H9 (cell line): ENCODE measurements around the gene ITIH2. TPM values are rescaled to one million over a fixed set of nuclear protein-coding genes. Genes with fewer than 3 reads are reported as not detected.

Source experiments
- DNase-seq: peaks from one replicate; pipeline ENCODE4 v3.0.0-alpha.2; 2017
- H2AFZ ChIP-seq: one replicate; pipeline ENCODE4 v1.6.1; 2013; ENCODE audit warnings: mild to moderate bottlenecking, low read length, control low read depth, moderate library complexity
- H2AK5ac ChIP-seq: 2 replicates; pipeline ENCODE4 v1.6.1; 2013; ENCODE audit warnings: low read length, control low read depth, mixed read lengths; ENCODE audit not compliant: insufficient read length
- H2BK120ac ChIP-seq: one replicate; pipeline ENCODE4 v1.6.1; 2013; ENCODE audit warnings: low read depth, mild to moderate bottlenecking, low read length, control low read depth, inconsistent platforms; ENCODE audit not compliant: poor library complexity, severe bottlenecking
- H2BK12ac ChIP-seq: 2 replicates; pipeline ENCODE4 v1.6.1; 2013; ENCODE audit warnings: low read length, control low read depth, mixed read lengths, low read depth; ENCODE audit not compliant: insufficient read length
- H2BK15ac ChIP-seq: 2 replicates; pipeline ENCODE4 v1.6.1; 2013; ENCODE audit warnings: low read depth, low read length, control low read depth
- H2BK20ac ChIP-seq: one replicate; pipeline ENCODE4 v1.6.1; 2013; ENCODE audit warnings: low read depth, mild to moderate bottlenecking, low read length, control low read depth, inconsistent platforms; ENCODE audit not compliant: poor library complexity, severe bottlenecking
- H2BK5ac ChIP-seq: 2 replicates; pipeline ENCODE4 v1.6.1; 2013; ENCODE audit warnings: low read length, control low read depth, mixed read lengths; ENCODE audit not compliant: insufficient read length
- H3K14ac ChIP-seq: 2 replicates; pipeline ENCODE4 v1.6.1; 2013; ENCODE audit warnings: low read length, control low read depth; ENCODE audit not compliant: insufficient read depth
- H3K18ac ChIP-seq: 2 replicates; pipeline ENCODE4 v1.6.1; 2013; ENCODE audit warnings: low read depth, mild to moderate bottlenecking, mixed read lengths, low read length, control low read depth; ENCODE audit not compliant: insufficient read length
- H3K23ac ChIP-seq: 2 replicates; pipeline ENCODE4 v1.6.1; 2013; ENCODE audit warnings: low read length, control low read depth, mixed read lengths, low read depth; ENCODE audit not compliant: insufficient read length
- H3K23me2 ChIP-seq: 2 replicates; pipeline ENCODE4 v1.6.1; 2013; ENCODE audit warnings: low read depth, mild to moderate bottlenecking, mixed read lengths, low read length, control low read depth; ENCODE audit not compliant: insufficient read length, poor library complexity, severe bottlenecking
- H3K27ac ChIP-seq: 2 replicates; pipeline ENCODE4 v1.5.1; 2013; ENCODE audit warnings: low read length, control low read depth, mixed read lengths, low read depth; ENCODE audit not compliant: insufficient read length
- H3K27me3 ChIP-seq: 2 replicates; pipeline ENCODE4 v1.6.1; 2013; ENCODE audit warnings: low read length, control low read depth, inconsistent platforms; ENCODE audit not compliant: insufficient read depth
- H3K4ac ChIP-seq: 2 replicates; pipeline ENCODE4 v1.6.1; 2013; ENCODE audit warnings: low read depth, mild to moderate bottlenecking, control low read depth, inconsistent platforms, low read length, moderate library complexity
- H3K4me1 ChIP-seq: 2 replicates; pipeline ENCODE4 v1.6.1; 2013; ENCODE audit warnings: low read length, control low read depth, inconsistent platforms; ENCODE audit not compliant: insufficient read depth
- H3K4me2 ChIP-seq: 2 replicates; pipeline ENCODE4 v1.6.1; 2013; ENCODE audit warnings: low read length, control low read depth, mixed read lengths; ENCODE audit not compliant: insufficient read length, insufficient read depth
- H3K56ac ChIP-seq: 2 replicates; pipeline ENCODE4 v1.6.1; 2013; ENCODE audit warnings: low read depth, mild to moderate bottlenecking, mixed read lengths, low read length, control low read depth; ENCODE audit not compliant: insufficient read length
- H3K79me1 ChIP-seq: 2 replicates; pipeline ENCODE4 v1.6.1; 2013; ENCODE audit warnings: low read depth, mild to moderate bottlenecking, moderate library complexity, low read length, control low read depth, inconsistent platforms; ENCODE audit not compliant: insufficient read depth, poor library complexity, severe bottlenecking
- H3K79me2 ChIP-seq: 2 replicates; pipeline ENCODE4 v1.6.1; 2013; ENCODE audit warnings: low read length, control low read depth, inconsistent platforms; ENCODE audit not compliant: insufficient read depth
- H3K9ac ChIP-seq: 2 replicates; pipeline ENCODE4 v1.6.1; 2013; ENCODE audit warnings: low read length, control low read depth, mixed read lengths; ENCODE audit not compliant: insufficient read length; ENCODE audit errors: extremely low read depth
- H3K9me3 ChIP-seq: one replicate; pipeline ENCODE4 v1.6.1; 2013; ENCODE audit warnings: low read depth, low read length, inconsistent platforms; ENCODE audit not compliant: control insufficient read depth
- H3T11ph ChIP-seq: one replicate; pipeline ENCODE4 v1.6.1; 2013; ENCODE audit warnings: mild to moderate bottlenecking, low read length, control low read depth, inconsistent platforms
- H4K20me1 ChIP-seq: one replicate; pipeline ENCODE4 v1.6.1; 2013; ENCODE audit not compliant: control insufficient read depth, insufficient read length, insufficient read depth
- H4K5ac ChIP-seq: 2 replicates; pipeline ENCODE4 v1.6.1; 2013; ENCODE audit warnings: low read depth, mild to moderate bottlenecking, mixed read lengths, low read length, control low read depth; ENCODE audit not compliant: insufficient read length
- H4K8ac ChIP-seq: replicated peaks from 2 replicates; pipeline ENCODE4 v1.6.1; 2013; ENCODE audit warnings: low read length, control low read depth, mixed read lengths, low read depth; ENCODE audit not compliant: insufficient read length
- H4K91ac ChIP-seq: 2 replicates; pipeline ENCODE4 v1.6.1; 2013; ENCODE audit warnings: low read depth, mild to moderate bottlenecking, moderate library complexity, mixed read lengths, low read length, control low read depth; ENCODE audit not compliant: insufficient read length
- H3K27ac Mint-ChIP-seq, 3 experiments: 2 replicates in 2 of 3; 3 replicates in 1 of 3; pipeline ENCODE4 v1.8.0; 2020 to 2021; ENCODE audit warnings: mixed read lengths in 3 of 3, mild to moderate bottlenecking in 1 of 3, moderate library complexity in 1 of 3
- H3K27me3 Mint-ChIP-seq: 2 replicates; pipeline ENCODE4 v1.8.0; 2021; ENCODE audit warnings: low read depth, mild to moderate bottlenecking, moderate library complexity, mixed read lengths
- H3K36me3 Mint-ChIP-seq, 3 experiments: 2 replicates in 2 of 3; 3 replicates in 1 of 3; pipeline ENCODE4 v1.8.0; 2020 to 2021; ENCODE audit warnings: low read depth in 3 of 3, mixed read lengths in 3 of 3; ENCODE audit not compliant: insufficient read depth in 1 of 3
- H3K4me1 Mint-ChIP-seq, 2 experiments: 2 replicates each; pipeline ENCODE4 v1.8.0; 2020; ENCODE audit warnings: mixed read lengths in 2 of 2
- H3K4me3 Mint-ChIP-seq, 2 experiments: 2 replicates in 1 of 2; 3 replicates in 1 of 2; pipeline ENCODE4 v1.8.0; 2020 to 2021; ENCODE audit warnings: mild to moderate bottlenecking in 2 of 2, mixed read lengths in 2 of 2, moderate library complexity in 1 of 2
- H3K9me3 Mint-ChIP-seq, 2 experiments: 2 replicates in 1 of 2; 3 replicates in 1 of 2; pipeline ENCODE4 v1.8.0; 2020; ENCODE audit warnings: mild to moderate bottlenecking in 2 of 2, mixed read lengths in 2 of 2, moderate library complexity in 1 of 2
- CTCF ChIP-seq: fragments of 200-600 bp; sonication (generic); conservative IDR thresholded peaks from 3 replicates; pipeline ENCODE4 v1.8.0; 2021; ENCODE audit warnings: antibody characterized with exemption, mild to moderate bottlenecking
- WGBS: extraction: QIAGEN DNeasy Blood & Tissue Kit; methylation state at CpG from one replicate; pipeline ENCODE4 v1.1.7; 2013; ENCODE audit warnings: missing lambda C conversion rate, low lambda C conversion rate, mixed read lengths; ENCODE audit not compliant: insufficient read length; ENCODE audit errors: extremely low coverage; 5-methylcytosine and 5-hydroxymethylcytosine counted together
- total RNA-seq: library from RNA; stranded (reverse); gene quantifications from 2 replicates; pipeline ENCODE4 v1.2.1, GENCODE V29; 2021

ITIH2 gene
- total RNA-seq, 1 experiment from 2014 or later: not detected

- WGBS: 100% methylated on average over 6 of the region's 18 CpGs
- no peak overlapping the region for H3K27ac ChIP-seq
- no peak overlapping the region for H2BK5ac ChIP-seq
- H2BK15ac ChIP-seq: no peak overlapping the region
- no peak overlapping the region for H2AK5ac ChIP-seq
- no peak overlapping the region for H4K91ac ChIP-seq
- no peak overlapping the region for H3T11ph ChIP-seq
- H2AFZ ChIP-seq: no peak overlapping the region
- H2BK20ac ChIP-seq: no peak overlapping the region
- no peaks in the 10 kb centered on the region for H3K36me3 Mint-ChIP-seq
- no peak for TF ChIP-seq CTCF
- H3K9ac ChIP-seq: no peak overlapping the region
- no peaks in the 10 kb centered on the region for H3K9me3 ChIP-seq
- no peak overlapping the region for H4K5ac ChIP-seq
- H3K4me2 ChIP-seq: no peak overlapping the region
- H3K4me1 Mint-ChIP-seq: peaks cover 2 to 3% of the 10 kb centered on the region in 2 experiments; a peak in 2 of 4 replicates
- no peaks in the 10 kb centered on the region for H3K79me2 ChIP-seq
- H2BK12ac ChIP-seq: no peak overlapping the region
- no peaks in the 10 kb centered on the region for H4K20me1 ChIP-seq
- H3K27ac Mint-ChIP-seq: peak overlapping the region in 1 of 3 experiments; percentile 38; a peak in 1 of 7 replicates
- no peak overlapping the region for H3K4me3 Mint-ChIP-seq
- H3K23me2 ChIP-seq: no peaks in the 10 kb centered on the region
- no peaks in the 10 kb centered on the region for H3K4me1 ChIP-seq
- no peaks in the 10 kb centered on the region for H3K27me3 ChIP-seq
- no peak for DNase-seq
- H3K14ac ChIP-seq: no peak overlapping the region
- no peak overlapping the region for H3K4ac ChIP-seq
- H2BK120ac ChIP-seq: no peak overlapping the region
- H4K8ac ChIP-seq: no peak overlapping the region
- no peak overlapping the region for H3K56ac ChIP-seq
- peaks cover 4% of the 10 kb centered on the region in 2 experiments; a peak in 2 of 5 replicates for H3K9me3 Mint-ChIP-seq
- no peak overlapping the region for H3K23ac ChIP-seq
- peak overlapping the region; percentile 6 for H3K18ac ChIP-seq
- H3K27me3 Mint-ChIP-seq: peaks cover 7% of the 10 kb centered on the region
- no peaks in the 10 kb centered on the region for H3K79me1 ChIP-seq
Observed at GRCh38 chr10:7722927-7723529, 19.9 kb downstream of the ITIH2 start.
